Smooth muscle cell (in vitro differentiated cells): ENCODE measurements around the gene TAS2R20. TPM values are rescaled to one million over a fixed set of nuclear protein-coding genes. Genes with fewer than 3 reads are reported as not detected.

Experiments used
- DNase-seq: peaks from one replicate; lab custom pipeline; 2025; ENCODE audit not compliant: unreplicated experiment; lab: John Stamatoyannopoulos, UW
- H2AFZ ChIP-seq: fragments of 200-600 bp; sonication (generic); 2 replicates; pipeline ENCODE4 v1.6.0; 2016; ENCODE audit warnings: antibody characterized with exemption, low read depth, mild to moderate bottlenecking
- H3F3A ChIP-seq: fragments of 200-600 bp; sonication (generic); 2 replicates; pipeline ENCODE4 v1.6.0; 2017; ENCODE audit warnings: antibody characterized with exemption, low read depth
- H3K27ac ChIP-seq: fragments of 200-600 bp; sonication (generic); 2 replicates; pipeline ENCODE4 v1.5.1; 2016; ENCODE audit warnings: low read depth, mild to moderate bottlenecking
- H3K27me3 ChIP-seq: fragments of 200-600 bp; sonication (generic); 2 replicates; pipeline ENCODE4 v1.6.1; 2016; ENCODE audit warnings: low read depth, mild to moderate bottlenecking
- H3K36me3 ChIP-seq: fragments of 200-600 bp; sonication (generic); 2 replicates; pipeline ENCODE4 v1.5.1; 2016; ENCODE audit warnings: low read depth
- H3K4me1 ChIP-seq: fragments of 200-600 bp; sonication (generic); 2 replicates; pipeline ENCODE4 v1.5.1; 2016; ENCODE audit warnings: low read depth
- H3K4me2 ChIP-seq: fragments of 200-600 bp; sonication (generic); 2 replicates; pipeline ENCODE4 v1.6.0; 2016; ENCODE audit warnings: mild to moderate bottlenecking
- H3K4me3 ChIP-seq: fragments of 200-600 bp; sonication (generic); 2 replicates; pipeline ENCODE4 v1.5.1; 2016; ENCODE audit warnings: mild to moderate bottlenecking
- H3K79me2 ChIP-seq: fragments of 200-600 bp; sonication (generic); 2 replicates; pipeline ENCODE4 v1.6.0; 2016; ENCODE audit warnings: low read depth, mild to moderate bottlenecking
- H3K9ac ChIP-seq: fragments of 200-600 bp; sonication (generic); 2 replicates; pipeline ENCODE4 v1.6.0; 2016; ENCODE audit warnings: low read depth
- H3K9me3 ChIP-seq: fragments of 200-600 bp; sonication (generic); replicated peaks from 2 replicates; pipeline ENCODE4 v1.5.1; 2016; ENCODE audit warnings: low read depth
- H4K20me1 ChIP-seq: fragments of 200-600 bp; sonication (generic); 2 replicates; pipeline ENCODE4 v1.6.0; 2016; ENCODE audit warnings: low read depth
- WGBS: methylation state at CpG from one replicate; pipeline ENCODE4 v1.1.7; 2016; ENCODE audit warnings: low lambda C conversion rate; 5-methylcytosine and 5-hydroxymethylcytosine counted together
- polyA plus RNA-seq: library from polyadenylated mRNA; unstranded; fragments of >200 nt; fragmentation: Nextera tagmentation; extraction: Ambion mirVana; gene quantifications from 2 replicates; pipeline ENCODE4 v1.2.1, GENCODE V29; 2016
- total RNA-seq: library from RNA; depleted of rRNA; stranded (reverse); fragments of >200 nt; gene quantifications from 2 replicates; pipeline ENCODE4 v1.2.3, GENCODE V29; 2014
- TF ChIP-seq, protein P1 (sequence below): fragments of 200-600 bp; sonication (generic); IDR thresholded peaks from 2 replicates; pipeline ENCODE4 v1.5.1; 2017; ENCODE audit warnings: borderline replicate concordance, mild to moderate bottlenecking, antibody characterized with exemption; ENCODE audit not compliant: insufficient read depth, poor library complexity, severe bottlenecking

Gene TAS2R20
- total and polyA plus RNA-seq, 2 experiments from 2014 or later: 1.4 TPM; not detected in 1

DNA sequence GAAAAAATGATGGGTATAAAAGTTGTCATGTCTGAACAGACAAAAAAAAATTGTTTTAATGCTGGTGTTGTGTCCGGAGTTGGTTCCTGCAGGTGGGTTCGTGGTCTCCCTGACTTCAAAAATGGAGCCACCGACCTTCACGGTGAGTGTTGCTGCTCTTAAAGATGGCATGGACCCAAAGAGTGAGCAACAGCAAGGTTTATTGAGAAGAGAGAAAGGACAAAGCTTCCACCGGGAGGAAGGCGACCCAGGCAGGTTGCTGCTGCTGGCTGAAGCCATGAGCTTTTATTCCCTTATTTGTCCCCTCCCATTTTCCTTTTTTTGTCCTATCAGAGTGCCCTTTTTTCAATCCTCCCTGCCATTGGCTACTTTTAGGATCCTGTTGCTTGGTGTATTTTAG, 33.2 kb upstream of the TAS2R20 start, which contains the start of gene TAS2R31:
Gene TAS2R31 (minus strand): TSS at position 101 of the 400 bp plus-strand sequence. CDS start 72 bp downstream, at position 29.
- H3K4me1 ChIP-seq: no peaks in the 10 kb centered on the region
- 96% methylated on average over 6 of the region's 6 CpGs for WGBS
- H3K4me2 ChIP-seq: no peak within 1 kb of the TSS

DNA sequence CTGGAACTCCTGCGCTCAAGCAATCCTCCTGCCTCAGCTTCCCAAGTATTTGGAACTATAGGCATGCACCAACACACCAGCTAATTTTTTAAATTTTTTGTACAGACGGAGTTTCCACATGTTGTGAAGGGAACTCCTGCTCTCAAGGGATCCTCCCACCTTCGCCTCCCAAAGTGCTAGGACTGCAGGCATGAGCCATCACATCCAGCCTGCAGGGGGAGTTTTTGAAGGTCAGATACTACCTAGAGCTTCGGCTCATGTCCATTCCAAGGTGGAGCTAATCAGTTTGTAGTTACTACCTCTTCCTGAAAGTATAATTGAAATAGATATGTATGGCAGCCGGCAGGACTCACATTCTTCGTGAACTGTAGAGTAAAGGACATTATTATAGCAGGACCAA, 28.0 kb upstream of the TAS2R20 start:
- Histone ChIP-seq H3K9me3 (no peaks in the 10 kb centered on the region), H3K79me2 (peaks cover 4% of the 10 kb centered on the region), H3K4me2 (no peak overlapping the region), H3K9ac (no peak overlapping the region), H3K27ac (no peak overlapping the region), H3F3A (no peaks in the 10 kb centered on the region), H3K4me1 (no peaks in the 10 kb centered on the region), H3K36me3 (no peaks in the 10 kb centered on the region), H4K20me1 (peaks cover 6% of the 10 kb centered on the region), H2AFZ (no peak overlapping the region), H3K27me3 (no peaks in the 10 kb centered on the region), H3K4me3 (no peak overlapping the region)
- no peak for DNase-seq
- TF ChIP-seq, protein P1, sequence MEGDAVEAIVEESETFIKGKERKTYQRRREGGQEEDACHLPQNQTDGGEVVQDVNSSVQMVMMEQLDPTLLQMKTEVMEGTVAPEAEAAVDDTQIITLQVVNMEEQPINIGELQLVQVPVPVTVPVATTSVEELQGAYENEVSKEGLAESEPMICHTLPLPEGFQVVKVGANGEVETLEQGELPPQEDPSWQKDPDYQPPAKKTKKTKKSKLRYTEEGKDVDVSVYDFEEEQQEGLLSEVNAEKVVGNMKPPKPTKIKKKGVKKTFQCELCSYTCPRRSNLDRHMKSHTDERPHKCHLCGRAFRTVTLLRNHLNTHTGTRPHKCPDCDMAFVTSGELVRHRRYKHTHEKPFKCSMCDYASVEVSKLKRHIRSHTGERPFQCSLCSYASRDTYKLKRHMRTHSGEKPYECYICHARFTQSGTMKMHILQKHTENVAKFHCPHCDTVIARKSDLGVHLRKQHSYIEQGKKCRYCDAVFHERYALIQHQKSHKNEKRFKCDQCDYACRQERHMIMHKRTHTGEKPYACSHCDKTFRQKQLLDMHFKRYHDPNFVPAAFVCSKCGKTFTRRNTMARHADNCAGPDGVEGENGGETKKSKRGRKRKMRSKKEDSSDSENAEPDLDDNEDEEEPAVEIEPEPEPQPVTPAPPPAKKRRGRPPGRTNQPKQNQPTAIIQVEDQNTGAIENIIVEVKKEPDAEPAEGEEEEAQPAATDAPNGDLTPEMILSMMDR: no peak
- WGBS: 92% methylated on average over 6 of the region's 6 CpGs

More for the DNA sequence above, 33.2 kb upstream of the TAS2R20 start, which contains the start of gene TAS2R31:
- H3K4me3 ChIP-seq: no peak within 1 kb of the TSS
- no peaks in the 10 kb centered on the region for H3F3A ChIP-seq
- no peak for DNase-seq
- no peaks in the 10 kb centered on the region for H3K9me3 ChIP-seq
- no peaks in the 10 kb centered on the region for H4K20me1 ChIP-seq
- H3K9ac ChIP-seq: no peak within 1 kb of the TSS
- H3K79me2 ChIP-seq: no peaks in the 10 kb centered on the region
- peaks cover 3% of the 10 kb centered on the region for H3K36me3 ChIP-seq
- TF ChIP-seq, protein P1: no peak
- H3K27me3 ChIP-seq: no peaks in the 10 kb centered on the region
- H2AFZ ChIP-seq: no peak within 1 kb of the TSS
- no peak within 1 kb of the TSS for H3K27ac ChIP-seq

- Histone ChIP-seq H3K36me3 (no peaks in the 10 kb centered on the region), H4K20me1 (peaks cover 13% of the 10 kb centered on the region), H3K4me1 (no peaks in the 10 kb centered on the region), H3K79me2 (peaks cover 4% of the 10 kb centered on the region), H3K4me2 (no peak overlapping the region), H2AFZ (no peak overlapping the region), H3K4me3 (no peak overlapping the region), H3K9me3 (no peaks in the 10 kb centered on the region), H3F3A (no peaks in the 10 kb centered on the region), H3K27ac (no peak overlapping the region), H3K27me3 (no peaks in the 10 kb centered on the region), H3K9ac (no peak overlapping the region)
- 96% methylated on average over 2 of the region's 2 CpGs for WGBS
- no peak for DNase-seq
- TF ChIP-seq, protein P1: no peak
Observed at GRCh38 chr12:11023387-11023786, 25.3 kb upstream of the TAS2R20 start.

DNA sequence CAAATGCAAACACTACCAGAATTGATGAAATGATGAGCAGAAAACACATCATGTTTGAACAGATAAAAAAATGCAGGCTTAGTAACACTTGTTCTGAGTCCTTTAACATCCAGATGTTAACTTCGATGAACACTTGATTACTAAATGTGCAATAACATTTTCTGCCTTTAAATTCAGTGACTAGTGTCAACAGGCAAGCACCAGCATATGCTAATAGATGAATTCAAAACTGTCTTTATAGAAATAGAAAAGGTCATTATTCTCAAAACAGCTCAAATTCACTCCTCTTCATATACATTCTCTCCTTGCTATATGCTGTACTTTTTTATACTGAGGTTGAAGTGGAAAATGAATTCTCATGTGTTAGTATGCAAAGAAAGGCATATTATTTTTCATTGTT, 24.4 kb upstream of the TAS2R20 start, which contains the start of gene TAS2R19:
Gene TAS2R19 (minus strand): TSS at position 101 of the 400 bp plus-strand sequence. CDS start 49 bp downstream, at position 52.
- Histone ChIP-seq H3K9me3 (no peaks in the 10 kb centered on the region), H3K9ac (no peak within 1 kb of the TSS), H4K20me1 (peaks cover 13% of the 10 kb centered on the region), H3K27me3 (no peaks in the 10 kb centered on the region), H2AFZ (no peak within 1 kb of the TSS), H3K4me2 (no peak within 1 kb of the TSS), H3K4me1 (no peaks in the 10 kb centered on the region), H3K36me3 (no peaks in the 10 kb centered on the region), H3K79me2 (peaks cover 4% of the 10 kb centered on the region), H3F3A (no peaks in the 10 kb centered on the region), H3K4me3 (no peak within 1 kb of the TSS), H3K27ac (no peak within 1 kb of the TSS)
- DNase-seq: no peak
- TF ChIP-seq, protein P1: no peak
- 100% methylated on average over 1 of the region's 1 CpG for WGBS
